Kidney capillary endothelial cell (primary cell): ENCODE measurements around the gene RSPH6A.
"Not testable (repeated sequence)": the region's sequence is repeated elsewhere in the genome, so short reads cannot be mapped to it uniquely, and the experiment has no call there.

Experiments
- DNase-seq: peaks from one replicate; pipeline ENCODE4 v3.0.0-alpha.2; 2018; ENCODE audit warnings: low spot score

The RSPH6A gene

DNA sequence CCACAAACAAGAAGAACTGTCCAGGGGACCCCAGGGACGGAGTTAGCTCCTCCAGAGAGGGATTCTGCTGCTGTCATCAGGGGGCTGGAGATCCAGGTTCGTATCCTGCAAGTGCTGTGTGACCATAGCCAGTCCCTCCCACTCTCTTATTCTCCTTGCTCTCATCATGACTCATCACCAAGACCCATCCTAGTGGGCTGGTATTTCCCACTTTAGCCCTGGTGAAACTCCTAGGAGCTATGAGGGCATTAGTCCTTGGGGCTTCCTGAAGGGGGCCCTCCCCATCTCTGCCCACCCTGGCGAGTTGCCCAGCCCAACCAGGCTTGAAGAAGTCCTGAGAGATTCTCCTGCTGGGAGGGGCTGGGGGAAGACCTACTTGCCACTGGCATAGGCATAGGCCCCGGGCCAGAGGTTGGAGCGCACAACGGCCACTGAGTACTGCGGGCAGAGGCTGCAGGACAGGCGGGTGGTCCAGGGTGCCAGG is 15.0 kb downstream of the RSPH6A start:
- no peak for DNase-seq

DNA sequence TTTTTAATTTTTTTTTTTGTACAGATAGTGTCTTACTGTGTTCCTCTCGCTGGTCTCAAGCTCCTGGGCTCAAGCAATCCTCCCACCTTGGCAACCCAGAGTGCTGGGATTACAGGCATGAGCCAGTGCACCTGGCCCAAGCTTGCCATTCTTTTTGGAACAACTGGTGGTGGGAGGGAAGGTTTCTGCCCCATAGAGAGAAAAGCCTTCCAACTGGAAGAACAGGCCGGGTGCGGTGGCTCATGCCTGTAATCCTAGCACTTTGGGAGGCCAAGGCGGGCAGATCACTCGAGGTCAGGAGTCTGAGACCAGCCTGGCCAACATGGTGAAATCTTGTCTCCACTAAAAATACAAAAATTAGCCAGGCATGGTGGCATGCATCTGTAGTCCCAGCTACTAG is 15.6 kb downstream of the RSPH6A start:
- not testable (repeated sequence) for DNase-seq

DNA sequence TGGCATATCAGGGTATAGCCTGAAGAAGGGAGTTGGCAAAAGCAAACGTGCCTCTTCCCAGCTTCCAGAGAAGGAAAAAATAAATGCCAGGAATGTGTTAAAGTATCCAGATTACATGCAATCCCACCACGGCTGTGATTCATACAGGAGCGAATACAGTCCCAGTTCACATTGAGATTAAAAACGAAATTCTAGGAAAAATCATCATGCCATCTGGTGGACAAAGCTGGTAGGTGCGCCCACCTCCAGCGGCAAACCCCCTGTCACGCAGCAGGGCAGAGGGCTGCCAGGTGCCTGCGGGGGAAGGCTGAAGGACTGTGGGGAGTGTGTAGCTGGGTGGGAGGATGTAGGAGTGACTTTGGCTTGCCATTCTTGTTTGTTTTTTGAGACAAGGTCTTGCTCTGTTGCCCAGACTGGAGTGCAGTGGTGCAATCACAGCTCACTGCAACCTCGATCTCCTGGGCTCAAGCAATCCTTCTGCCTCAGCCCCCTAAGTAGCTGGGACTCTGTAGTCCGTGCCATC is 16.1 kb downstream of the RSPH6A start:
- peak; percentile 81 for DNase-seq

DNA sequence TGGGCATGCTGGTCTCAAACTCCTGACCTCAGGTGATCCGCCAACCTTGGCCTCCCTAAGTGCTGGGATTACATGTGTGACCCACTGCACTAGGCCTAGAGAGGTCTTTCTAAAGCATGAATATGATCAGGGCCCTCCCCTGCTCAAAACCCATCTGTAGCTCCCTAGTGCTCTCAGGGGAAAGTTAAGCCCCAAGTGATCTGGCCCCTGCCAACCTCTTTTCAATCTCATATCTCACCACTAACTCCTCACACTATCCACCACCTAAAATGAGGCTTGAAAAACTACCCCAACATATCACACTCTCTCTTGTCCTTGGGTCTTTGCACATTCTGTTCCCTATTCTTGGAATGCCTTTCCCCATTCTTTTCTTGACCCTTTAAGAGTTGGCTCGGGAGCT is 20.5 kb downstream of the RSPH6A start:
- no peak for DNase-seq

DNA sequence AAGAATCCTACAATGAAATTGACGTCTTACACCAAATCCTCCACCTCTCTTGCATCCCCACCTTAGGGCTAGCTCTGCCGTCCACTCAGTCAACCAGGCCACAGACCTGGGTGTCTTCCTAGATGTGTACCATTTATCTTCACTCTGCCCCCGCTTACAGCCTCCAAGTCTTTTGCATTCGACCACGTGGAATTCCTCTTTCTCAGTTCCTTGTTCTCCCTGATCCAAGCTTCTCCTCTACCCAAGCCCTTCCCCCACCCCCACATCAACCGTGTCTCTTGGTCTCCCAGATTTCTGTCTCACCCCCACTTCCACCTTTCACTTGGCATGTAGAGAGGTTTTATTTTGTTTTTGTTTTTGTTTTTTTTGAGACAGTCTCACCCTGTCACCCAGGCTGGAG is 21.2 kb downstream of the RSPH6A start:
- DNase-seq, result no peak

DNA sequence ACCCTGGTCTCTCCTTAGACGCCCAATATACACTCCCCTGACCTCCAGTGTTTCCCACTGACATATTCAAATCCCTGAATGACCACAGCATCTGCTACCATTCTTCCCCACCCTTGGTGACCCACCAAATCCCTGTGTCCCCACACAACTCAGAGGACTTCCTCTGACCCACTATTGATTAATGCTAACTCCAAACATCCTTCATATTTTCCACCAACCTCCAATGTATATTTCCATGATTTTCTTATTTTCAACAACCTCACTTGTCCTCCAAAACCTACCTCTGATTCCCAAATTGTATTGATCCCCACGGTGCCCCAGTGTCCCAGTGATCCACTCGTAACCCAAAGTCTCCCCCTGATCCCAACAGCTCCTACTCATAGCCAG is 21.9 kb downstream of the RSPH6A start:
- no peak for DNase-seq

DNA sequence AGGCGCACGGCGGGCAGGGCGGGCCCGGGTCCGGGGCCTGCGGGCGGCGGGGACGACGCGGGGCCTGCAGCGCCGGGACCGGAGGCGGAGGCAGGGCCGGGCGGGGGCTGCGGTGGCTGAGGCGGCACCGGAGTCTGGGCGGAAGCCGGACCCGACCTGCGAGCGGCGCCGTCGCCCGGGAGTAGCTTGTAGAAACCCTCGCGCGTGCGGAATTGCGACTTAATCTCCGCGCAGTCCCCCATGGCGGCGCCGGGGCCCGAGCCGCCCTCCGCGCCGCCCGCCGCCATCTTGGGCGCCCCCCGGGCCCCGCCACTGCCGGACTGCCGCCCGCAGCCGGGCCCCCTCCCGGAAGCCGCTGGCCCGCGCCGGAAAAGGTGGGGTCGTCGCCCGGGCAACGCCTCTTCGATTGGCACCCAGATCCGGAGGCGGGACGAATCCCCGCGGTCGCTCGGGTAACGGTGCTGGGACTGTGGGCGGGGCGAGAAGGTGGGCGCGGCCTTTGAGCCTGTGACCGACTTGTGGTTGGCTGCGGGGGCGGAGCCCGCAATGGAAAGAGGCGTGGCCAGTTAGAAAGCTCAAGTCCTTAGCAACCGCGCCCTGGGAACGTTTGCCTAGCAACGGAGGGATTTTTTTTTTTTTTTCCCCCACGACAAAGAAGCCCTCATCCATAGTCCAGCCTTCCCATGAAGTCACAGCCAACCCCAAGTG is 22.5 kb downstream of the RSPH6A start, which contains the start of gene DMWD:
Gene DMWD (minus strand): TSS at position 376 of the 708 bp plus-strand sequence. CDS start 89 bp downstream, at position 287.
- peak; percentile 99 for DNase-seq

DNA sequence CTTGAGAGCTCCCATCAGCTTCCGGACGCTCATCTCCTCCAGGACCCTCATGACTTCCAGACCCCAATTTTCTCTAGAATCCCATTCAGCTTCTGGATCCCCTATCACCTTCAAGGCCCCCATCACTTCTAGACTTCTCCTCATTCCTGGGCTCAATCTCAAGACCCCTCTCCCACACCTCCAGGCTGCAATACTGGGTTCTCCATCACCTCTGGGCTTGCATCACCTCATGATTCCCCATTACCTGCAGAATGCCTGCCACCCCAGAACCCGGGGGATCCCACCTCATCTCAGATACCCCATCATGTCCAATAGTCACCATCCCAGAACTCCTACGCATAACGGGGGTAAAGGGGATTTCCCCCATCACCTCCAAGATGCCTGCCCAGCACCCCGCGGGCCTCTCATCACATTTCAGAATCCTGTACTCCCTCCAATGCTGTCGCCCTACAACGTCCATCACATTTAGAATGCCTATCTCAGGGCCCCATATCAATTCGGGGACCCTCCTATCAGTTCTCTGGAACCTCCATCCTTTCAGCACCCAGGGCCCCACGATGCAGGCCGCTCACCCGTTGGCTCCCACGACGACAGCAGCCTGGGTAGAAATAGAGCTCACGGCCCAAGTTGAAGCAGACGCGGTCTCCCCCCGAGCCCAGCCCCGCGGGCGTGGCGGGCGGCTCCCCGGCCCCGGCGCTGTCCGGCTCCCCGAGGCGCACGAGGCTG is 23.2 kb downstream of the RSPH6A start:
- no peak for DNase-seq

DNA sequence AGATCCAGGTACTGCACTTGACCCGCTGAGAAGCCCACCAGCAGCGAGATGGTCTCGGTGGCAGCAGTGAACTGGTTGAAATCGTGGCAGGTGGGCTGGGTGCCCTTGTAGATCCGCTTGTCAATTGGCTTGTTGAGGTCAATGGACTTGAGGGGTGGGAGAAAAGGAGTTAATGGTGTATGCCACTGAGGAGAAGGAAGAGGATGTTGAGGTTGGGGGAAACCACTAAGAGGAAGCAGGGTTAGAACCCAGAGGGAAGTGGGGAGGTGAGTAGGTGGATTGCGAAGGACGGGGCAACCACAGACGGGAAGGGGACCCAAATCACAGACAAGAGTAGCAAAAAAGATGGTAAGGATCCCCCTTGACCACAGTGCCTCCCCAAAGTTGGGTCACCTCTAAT is 24.2 kb downstream of the RSPH6A start:
- DNase-seq, result no peak

DNA sequence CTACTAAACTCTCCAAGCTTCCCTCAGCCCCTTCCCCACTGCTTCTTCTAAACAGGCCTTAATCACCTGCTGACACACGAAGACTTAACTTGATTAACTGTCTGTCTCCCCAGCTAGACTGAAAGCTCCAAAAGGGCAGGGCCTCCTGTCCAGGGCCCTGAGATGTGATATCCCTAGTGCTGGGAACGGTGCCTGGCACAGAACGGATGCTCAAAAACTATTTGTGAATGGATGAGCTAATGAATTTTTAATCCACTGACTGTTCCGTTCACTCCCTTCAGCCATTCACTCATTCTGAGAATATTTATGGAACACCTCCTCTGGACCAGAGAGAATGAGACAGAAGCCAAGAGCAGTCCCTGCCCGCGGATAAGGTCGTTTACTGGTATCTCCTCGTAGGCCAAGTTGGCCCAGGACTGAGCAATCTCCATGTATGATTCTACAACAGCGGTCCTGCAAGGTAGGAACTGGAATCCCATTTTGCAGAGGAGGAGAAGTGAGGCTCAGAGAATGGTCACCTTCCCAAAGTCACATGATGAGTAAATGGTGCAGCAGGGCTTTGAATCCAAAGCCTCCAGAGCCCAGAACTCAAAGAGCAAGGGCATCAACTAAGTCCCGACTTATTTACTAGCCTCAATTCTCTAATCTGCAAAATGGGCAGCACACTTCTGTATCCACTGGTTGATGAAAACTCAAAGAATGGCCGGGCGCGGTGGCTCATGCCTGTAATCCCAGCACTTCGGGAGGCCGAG is 25.9 kb downstream of the RSPH6A start:
- DNase-seq, result no peak

DNA sequence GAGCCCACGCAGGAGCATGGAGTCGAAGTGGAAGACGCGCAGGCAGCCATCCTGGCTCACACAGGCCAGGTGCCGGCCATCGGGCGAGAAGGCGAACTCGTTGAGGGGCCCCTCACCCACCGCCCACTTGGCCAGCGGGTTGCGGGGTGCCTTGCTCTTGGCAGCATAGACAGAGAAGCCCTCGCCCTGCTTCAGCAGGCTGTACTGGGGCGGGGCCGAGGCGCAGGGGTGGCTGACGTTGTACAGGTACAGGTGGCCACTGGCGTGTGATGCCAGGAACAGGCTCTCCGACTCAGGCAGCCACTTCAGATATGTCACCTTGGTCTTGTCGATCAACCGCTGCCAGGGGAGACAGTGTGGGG is 28.6 kb downstream of the RSPH6A start:
- DNase-seq, result no peak

DNA sequence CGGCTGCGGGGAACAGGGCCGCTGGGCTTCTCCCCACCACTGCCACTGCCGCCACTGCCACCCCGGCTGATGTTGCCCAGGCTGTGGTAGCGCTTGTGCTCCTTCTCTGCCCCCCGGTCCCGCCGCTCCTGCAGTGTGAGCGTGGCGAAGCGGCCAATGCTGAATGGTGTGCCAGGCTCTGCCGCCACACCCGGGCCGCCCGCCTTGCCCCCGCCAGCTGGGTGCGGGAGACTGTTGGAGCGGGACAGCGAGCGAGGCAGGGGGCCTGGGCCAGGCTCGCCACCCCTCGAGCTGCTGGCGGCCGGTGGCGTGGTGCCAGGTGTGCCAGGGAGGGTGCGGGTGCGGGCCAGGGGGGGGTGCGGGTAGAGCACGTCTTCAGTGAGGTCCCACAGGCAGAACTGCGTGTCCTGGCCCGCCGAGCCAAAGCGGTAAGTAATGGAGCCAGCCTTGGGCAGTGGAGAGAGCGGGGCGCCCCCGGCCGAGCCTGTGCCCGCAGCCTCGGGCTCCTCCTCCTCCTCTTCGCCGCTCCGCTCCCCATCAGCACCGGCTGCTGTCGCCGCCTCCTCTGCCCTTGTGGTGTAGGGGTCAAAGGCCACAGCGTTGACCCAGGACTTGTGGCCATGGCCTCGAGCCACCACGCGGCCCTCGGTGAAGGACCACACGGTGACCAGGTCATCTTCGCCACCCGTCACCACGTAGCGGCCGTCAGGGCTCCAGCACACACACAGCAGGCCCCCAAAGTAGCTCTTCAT is 29.2 kb downstream of the RSPH6A start:
- DNase-seq, result no peak

DNA sequence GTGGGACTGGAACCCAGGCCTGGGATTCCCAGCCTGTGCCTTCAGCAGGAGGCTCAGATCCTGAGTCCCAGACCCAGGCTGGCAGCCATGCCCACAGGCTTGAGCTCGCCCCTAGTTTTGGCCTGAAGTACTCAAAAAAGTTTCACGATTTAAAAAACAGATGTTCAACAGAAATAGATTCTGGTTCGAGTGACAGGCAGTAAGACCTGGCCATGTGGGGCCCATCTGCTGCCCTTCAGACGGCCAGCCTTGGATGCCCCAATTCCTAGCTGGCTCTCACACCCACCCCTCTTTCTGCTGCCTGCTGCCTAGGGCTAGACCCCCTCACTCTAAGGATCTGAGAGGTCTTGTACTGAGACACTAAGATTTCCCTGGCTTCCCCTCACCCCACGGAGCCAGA is 30.0 kb downstream of the RSPH6A start:
- no peak for DNase-seq

DNA sequence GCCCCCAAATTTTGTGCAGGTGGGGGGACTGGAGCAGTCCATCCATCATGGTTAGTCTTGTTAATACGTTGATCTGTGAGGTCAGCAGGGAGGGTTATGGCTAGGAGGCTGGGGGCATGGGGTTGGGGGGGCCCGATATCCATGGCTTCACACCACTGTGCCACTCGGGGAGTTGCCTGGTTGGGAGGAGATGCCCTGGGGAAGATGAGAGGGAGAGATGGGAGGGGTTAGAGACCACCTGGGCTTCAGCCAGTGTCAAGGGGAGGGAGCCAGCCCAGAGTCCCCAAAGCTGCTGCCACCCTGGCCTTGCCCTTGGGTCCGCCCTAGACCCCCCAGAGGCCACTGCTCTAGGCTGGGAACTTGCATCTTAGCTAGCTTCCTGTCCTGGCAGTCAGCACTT is 31.0 kb downstream of the RSPH6A start:
- DNase-seq, result no peak

DNA sequence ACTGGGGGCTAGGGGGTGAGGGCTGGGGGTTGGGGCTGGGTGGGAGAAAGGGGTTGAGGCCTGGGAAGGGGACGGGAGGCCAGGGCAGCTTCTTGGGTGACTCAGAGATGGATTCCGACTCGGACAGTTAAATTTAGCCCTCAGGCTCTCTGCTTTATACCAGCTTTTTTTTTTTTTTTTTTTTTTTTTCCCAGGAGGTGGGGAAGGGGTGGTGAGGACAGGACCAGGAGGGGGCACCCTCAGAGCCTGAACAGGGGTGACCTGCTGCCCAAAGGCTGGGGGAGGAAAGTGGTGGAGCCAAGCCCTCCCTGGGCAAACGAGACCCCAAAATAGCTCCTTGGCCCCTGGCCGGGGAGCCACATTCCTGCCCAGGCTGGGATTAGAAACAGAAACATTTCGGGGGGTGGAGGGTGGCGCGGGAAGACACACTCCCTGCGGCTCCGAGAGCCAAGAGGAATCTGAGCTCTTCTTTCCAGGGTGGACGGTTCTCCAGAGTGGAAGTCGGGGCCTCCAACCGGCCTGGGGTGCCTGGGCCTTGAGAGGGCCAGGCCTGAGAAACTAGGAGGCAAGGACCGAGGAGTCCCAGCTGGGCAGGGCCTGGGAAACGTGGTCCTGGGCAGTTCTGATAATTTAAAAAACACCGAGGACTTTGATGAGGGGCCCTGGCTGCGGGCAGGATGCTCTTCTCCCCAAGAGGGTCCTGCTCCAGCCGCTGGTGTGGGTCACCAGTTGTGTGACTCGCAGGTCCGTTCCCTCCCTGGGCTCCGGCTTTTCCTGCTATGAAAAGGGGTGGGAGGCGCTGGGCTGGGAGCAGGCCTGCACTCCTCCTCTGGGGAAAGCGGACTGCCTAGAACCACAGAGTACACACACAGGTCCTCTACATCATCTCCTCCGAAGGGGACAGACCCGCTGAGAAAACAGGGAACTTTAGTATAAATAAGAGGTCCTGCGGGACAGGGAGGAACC is 32.0 kb downstream of the RSPH6A start:
- no peak for DNase-seq

DNA sequence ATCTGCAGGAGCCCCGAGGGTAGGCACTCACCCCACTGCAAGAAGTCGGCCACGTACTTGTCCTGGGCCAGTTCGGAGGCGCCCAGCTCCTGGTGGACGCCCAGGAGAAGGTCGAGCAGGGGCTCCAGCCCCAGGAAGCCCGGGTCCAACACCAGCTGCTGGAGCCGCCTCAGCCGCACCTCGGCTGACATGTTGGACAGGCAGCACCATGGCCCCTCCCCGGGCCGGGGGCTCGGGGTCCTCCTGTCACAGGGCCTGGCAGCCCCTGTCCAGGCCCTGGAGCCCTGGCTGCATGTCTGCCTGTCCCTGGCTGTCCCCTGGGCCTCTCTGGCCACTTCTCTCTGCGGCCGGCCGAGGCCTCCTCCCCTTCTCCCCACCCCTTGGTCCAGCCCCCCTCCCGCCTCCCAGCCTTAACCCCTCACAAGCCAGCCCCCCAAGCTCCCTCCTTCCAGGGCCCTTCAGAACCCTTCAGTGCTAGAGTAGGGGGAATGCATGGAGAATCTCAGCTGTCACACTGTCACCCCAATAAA is 32.9 kb downstream of the RSPH6A start, which contains the start of gene DMPK:
Gene DMPK (minus strand): TSS at position 329 of the 530 bp plus-strand sequence. CDS start 138 bp downstream, at position 191.
- DNase-seq, result no peak

DNA sequence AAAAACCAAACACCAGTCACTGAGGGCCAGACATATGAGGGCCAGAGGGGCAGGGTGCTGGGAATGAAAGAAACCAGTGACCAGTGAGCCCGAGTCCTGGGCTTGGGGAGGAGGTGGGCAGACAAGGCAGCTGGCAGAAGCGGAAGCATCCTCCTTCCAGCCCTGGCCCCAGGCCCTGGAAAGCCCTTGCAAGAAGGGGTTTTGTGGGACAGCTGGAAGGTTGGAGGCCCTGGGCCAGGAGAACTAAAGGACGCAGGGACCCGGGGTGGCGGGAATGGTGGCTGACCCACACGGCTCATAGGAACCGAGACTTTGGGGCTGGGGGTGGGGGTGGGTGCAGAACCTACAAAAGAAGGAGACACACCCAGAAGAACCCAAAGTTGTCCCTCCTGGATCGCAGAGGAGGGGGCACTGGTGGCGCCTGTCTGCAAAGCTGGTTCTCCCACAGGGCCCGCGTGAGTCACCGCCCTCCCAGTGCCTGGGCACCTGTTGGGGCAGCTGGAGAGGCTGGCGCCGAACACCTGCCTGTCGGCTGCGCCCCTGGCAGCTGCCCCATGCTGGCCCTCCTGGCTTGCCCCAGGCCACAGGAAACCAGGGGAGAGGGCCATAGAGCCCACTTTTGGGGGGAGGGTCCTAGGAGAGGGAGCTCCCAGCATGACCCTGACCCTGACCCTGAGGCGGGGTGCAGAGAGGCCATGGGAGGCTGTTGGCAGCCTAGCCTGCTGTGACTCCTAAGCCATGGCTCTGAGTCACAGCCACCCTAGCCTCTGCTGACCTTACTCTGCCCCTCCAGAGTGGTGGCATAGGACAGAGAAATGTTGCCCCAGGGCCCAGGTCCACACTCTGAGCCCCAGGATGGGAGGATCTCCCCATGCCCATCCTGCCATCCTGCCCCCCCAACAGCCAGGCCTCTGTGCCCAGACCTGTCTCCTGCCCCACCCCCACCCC is 33.6 kb downstream of the RSPH6A start:
- no peak for DNase-seq

DNA sequence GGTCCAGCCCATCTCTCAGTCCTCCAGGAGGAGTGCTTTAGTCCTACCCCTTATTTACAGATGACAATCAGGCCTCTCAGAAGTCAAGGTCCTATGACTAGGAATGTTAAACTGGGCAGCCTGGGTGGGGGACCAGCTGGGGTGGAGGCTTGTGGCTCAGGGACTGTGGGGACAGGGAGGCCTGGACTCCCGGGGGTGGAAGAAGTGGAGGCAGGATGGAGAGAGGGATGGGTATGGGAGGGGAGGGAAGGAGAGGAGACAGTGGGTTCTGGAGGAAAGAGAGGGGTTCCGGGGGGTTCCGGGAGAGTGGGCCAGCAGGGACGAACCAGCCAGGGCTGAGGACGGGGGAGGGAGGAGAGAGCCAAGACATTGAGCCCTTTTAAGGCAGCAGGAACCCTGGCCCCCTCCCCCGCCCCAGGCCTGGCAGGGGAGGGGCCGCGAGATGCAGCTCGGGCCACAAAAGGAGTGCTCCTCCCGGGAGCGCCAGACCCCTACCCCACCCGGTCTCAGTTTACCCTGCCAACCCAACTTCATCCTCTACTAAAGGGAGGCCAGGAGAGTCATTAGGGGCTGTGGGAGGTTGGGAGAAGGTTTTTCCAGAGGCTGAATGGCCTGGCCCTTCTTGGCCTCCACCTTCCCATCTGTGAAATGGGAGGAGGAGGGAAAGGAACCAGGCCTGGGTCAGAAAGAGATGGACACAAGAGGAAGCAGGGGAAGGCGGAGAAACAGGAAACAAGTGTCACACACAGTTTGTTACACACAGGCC is 34.5 kb downstream of the RSPH6A start:
- no peak for DNase-seq

DNA sequence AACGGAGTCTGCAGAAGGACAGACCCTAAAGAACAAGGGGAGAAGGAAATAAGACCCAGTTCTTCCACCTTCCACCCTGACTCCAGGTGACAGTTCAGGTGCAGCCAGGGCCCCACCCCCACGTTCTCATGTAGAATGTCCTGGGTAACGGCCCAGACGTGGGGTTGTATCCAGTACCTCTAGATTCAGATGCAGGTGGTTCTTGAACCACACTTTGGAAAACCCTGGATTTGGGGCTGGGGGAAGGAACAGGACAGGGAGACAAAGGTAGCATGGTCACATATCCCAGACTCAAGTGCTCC is 35.0 kb downstream of the RSPH6A start:
- DNase-seq, result no peak
